Activated naive CD4-positive, alpha-beta T cell treated with anti-CD3 and anti-CD28 coated beads, Interleukin-2, amount 50 U/mL, for 72 hours (primary cell): Measurements from ENCODE around the gene NUDCD3. TPM values are rescaled to one million over a fixed set of nuclear protein-coding genes. Genes with fewer than 3 reads are reported as not detected.
"Not testable (repeated sequence)": the region's sequence is repeated elsewhere in the genome, so short reads cannot be mapped to it uniquely, and the experiment has no call there.

ENCODE experiments used
- ATAC-seq, 2 donors: fragments of 150-1000 bp; cut with Tn5 transposase; 2 replicates each; pipeline ENCODE4 v1.10.0; 2021; ENCODE audit warnings: mild to moderate bottlenecking in 2 of 2, moderate library complexity in 2 of 2
- DNase-seq, 2 donors: peaks; one replicate each; pipeline ENCODE4 v3.0.0; 2021 to 2022; ENCODE audit warnings: low spot score in 2 of 2
- H3K27ac Mint-ChIP-seq, 2 donors: one replicate each; pipeline ENCODE4 v1.8.0; 2022; ENCODE audit warnings: mild to moderate bottlenecking in 2 of 2, mixed read lengths in 2 of 2
- H3K36me3 Mint-ChIP-seq, 2 donors: one replicate each; pipeline ENCODE4 v1.8.0; 2022; ENCODE audit warnings: mixed read lengths in 2 of 2
- H3K9me3 Mint-ChIP-seq, 2 donors: one replicate each; pipeline ENCODE4 v1.8.0; 2022; ENCODE audit warnings: mixed read lengths in 2 of 2
- total RNA-seq, 2 donors: library from RNA; stranded (reverse); gene quantifications; one replicate each; pipeline ENCODE4 v1.2.3, GENCODE V29; 2022

NUDCD3 gene
- total RNA-seq, 2 donors from 2014 or later, result 87.9 to 112 TPM

DNA sequence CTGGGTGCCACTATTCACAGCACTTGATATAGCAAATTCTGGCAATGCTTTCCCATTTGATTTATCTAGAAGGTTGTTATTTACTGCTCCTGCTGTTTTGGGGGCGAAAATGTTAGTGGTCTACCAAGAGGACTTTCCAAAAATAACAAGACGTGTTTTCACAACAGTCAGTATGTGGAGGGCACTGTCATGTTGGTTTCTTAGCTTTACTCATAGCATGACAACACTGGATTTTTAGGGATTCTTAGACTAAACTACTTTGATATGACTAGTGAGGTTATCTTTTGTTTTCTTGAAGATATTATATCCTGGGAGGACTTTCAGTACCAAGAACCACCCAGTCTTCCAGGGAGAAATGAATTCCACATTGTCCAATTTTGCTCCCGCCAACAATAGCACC, 49.4 kb downstream of the NUDCD3 start:
- DNase-seq (no peak), ATAC-seq (no peak)
- Mint-ChIP-seq H3K36me3 (peaks cover 11 to 22% of the 10 kb centered on the region in 2 donors), H3K9me3 (no peaks in the 10 kb centered on the region), H3K27ac (no peak overlapping the region)

DNA sequence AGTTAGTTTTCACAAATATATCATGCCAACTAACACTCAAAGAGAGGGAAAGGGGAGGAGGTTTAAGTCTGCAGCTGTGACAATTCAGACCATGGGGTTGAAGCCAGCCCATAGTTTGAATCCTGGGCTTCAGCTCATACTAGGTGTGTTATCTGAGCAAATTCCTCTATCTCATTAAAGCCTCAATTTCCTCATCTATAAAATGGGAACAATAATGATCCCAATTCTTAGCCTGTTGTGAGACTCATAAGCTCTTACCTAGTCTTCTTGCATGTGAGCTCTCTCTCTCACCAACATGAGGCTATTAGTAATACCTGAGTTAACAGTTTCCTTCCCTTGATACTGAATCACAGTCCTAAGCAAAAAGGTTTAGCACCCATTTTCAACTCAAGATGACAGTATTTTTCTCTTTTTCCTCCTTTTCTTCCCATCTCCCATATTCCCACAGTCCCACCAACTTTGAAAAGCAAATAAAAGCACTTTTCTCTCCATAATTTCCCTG, 49.8 kb downstream of the NUDCD3 start:
- H3K9me3 Mint-ChIP-seq, result no peaks in the 10 kb centered on the region
- H3K27ac Mint-ChIP-seq, result no peak overlapping the region
- DNase-seq (no peak), ATAC-seq (no peak)
- peaks cover 6 to 20% of the 10 kb centered on the region in 2 donors for H3K36me3 Mint-ChIP-seq

DNA sequence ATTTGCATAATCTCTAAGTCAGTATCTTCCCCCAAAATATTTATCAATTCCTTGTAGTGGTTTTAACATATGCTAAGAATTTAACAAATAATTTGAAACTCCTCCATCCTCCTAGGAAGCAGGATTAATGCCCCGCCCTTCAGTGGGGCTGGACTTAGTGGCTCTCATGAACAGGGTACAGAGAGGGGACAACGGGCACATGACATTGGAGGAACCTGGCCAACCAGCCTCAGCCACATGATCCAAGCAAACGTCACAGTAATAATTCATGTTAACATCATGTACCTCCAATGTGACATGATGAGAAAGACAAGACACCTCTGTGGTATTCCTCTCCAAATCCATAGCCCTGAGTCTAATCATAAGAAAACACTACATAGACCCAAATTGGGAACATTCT, 50.5 kb downstream of the NUDCD3 start:
- peaks cover 0 to 16% of the 10 kb centered on the region in 2 donors for H3K36me3 Mint-ChIP-seq
- DNase-seq, result no peak
- ATAC-seq, result no peak
- no peak overlapping the region for H3K27ac Mint-ChIP-seq
- H3K9me3 Mint-ChIP-seq, result no peaks in the 10 kb centered on the region

DNA sequence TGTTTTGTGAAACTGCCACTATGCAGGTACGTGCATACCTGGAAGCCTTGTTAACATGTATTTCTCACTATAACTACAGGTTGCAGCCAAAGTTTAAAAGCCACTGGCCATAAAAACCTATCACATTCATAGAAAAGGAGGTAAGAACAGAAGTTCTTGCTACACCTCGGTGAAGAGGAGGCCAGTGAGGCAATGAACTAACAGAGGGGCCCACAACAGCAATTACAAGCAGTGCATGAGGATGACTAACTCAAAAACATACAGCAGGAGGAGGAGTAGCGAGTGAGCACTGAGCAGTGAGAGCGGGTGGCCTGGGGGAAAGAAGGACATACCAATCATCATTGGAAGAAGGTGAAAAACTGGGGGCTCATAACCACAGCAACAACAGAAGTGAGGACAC, 51.6 kb downstream of the NUDCD3 start:
- Mint-ChIP-seq H3K36me3 (peaks cover 0 to 11% of the 10 kb centered on the region in 2 donors), H3K9me3 (no peaks in the 10 kb centered on the region), H3K27ac (peak overlapping the region in 1 of 2 donors; percentile 2)
- DNase-seq (no peak), ATAC-seq (no peak)

DNA sequence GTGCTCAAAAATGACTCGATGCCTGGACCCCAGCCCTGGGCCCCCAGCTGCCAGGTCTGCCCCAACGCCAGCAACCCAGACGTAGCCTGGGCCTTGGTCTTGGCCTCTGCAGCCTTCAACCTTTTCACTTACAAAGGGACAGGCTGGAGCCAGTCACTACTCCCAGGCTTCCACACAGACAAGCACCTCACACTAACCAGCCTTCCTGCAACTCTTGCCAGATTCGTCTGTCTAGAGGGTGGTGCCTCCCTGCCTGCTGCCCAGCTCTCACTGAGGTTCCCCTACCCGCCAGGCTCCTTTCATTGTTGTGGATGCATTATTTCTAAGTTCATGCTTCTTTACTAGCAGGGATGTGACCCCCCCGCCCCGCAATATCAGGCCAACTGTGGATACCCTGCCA, 56.3 kb downstream of the NUDCD3 start:
- DNase-seq (no peak), ATAC-seq (no peak)
- Mint-ChIP-seq H3K36me3 (peaks cover 0 to 11% of the 10 kb centered on the region in 2 donors), H3K27ac (peak overlapping the region; percentile 10 to 23), H3K9me3 (no peaks in the 10 kb centered on the region)

DNA sequence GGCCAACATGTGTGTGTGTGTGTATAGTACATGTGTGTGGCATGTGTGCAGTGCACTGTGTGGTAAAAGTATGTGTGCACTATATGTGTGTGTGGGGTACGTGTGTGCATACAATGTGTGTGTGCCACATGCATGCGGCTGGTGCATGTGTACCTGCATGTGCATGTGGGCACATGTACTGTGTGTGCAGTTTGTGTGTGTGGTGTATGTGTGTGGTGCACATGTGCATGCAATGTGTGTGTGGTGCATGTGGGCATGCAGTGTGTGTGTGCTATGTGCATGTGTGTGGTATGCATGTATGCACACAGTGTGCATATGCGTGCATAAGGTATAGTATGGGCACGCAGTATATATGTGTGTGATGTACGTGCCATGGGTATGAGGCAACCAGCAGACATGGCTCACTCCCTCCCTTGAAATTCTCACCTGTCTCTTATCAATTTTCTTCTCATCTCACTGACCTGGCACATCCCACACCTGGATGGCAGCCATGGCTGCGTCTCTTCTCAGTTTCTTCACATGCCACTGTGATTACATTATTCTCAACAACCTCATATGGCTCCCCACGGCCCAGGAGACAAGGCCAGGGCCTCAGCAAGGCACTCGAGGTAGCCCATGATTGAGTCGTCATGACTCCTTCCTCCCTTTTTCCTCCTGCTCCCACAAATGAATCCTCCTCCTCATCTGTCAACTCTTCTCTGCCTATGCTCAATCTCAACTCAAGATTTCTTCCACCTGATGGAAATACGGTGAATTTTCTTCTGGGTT, 57.0 kb downstream of the NUDCD3 start:
- no peak for DNase-seq
- no peak for ATAC-seq
- no peaks in the 10 kb centered on the region for H3K9me3 Mint-ChIP-seq
- H3K27ac Mint-ChIP-seq, result peak overlapping the region in 1 of 2 donors; percentile 23
- peaks cover 0 to 11% of the 10 kb centered on the region in 2 donors for H3K36me3 Mint-ChIP-seq

DNA sequence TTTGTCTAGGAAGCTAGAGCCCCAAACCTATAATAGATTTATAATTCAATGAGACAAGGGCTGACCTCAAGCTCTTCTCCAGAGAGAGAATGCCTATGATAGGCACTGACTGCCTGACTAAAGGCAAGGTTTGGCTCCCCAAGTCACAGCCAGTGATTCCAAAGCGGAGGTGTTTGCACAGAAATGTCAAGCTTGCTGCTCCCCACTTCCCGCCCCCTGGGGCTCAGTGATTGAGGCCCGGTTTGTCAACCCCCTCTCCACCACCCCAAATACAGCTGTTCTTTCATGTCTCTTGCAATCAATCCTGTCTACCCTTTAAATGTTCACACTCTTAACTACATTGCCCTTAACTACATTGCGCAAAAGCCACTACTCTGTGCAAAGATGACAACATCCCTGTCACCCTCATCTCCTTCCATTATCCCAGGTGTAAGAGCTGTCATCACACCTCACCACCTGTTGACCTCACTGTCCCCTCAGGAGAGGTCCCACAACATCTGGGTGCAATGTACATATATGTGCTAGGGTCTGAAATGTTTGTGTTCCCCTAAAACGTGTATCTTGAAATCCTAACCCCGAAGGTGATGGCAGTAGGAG, 58.0 kb downstream of the NUDCD3 start:
- ATAC-seq (no peak), DNase-seq (no peak)
- Mint-ChIP-seq H3K9me3 (no peaks in the 10 kb centered on the region), H3K27ac (no peak overlapping the region), H3K36me3 (peaks cover 3 to 13% of the 10 kb centered on the region in 2 donors)

DNA sequence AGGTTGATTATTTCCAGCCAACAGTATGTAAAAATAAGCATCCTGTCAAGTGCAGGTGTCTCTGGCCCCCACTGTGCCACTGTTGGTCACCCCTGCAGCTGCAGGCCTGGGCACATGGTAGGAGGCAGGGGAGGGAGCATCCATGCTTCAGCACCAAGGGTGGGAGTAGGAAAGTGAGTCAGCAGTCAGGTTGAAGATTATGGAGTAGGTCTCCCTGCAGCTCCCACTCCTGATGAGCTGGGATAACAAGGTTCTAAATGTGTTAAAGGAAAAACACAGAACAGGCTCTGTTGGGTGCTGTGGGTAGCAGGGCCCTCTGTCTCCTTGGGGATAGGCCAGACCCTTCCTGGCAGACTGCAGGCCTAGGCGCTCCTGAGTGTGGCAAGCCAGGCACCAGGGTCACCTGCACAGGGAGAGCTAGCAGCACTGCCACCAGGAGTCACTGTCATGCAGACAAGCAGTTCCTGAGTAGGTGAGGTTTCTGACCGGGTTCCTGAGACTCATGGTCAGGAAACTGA, 59.3 kb downstream of the NUDCD3 start:
- ATAC-seq (peak; percentile 24 to 41), DNase-seq (no peak)
- Mint-ChIP-seq H3K9me3 (no peaks in the 10 kb centered on the region), H3K36me3 (peaks cover 11 to 19% of the 10 kb centered on the region in 2 donors), H3K27ac (peak overlapping the region; percentile 9 to 51)

DNA sequence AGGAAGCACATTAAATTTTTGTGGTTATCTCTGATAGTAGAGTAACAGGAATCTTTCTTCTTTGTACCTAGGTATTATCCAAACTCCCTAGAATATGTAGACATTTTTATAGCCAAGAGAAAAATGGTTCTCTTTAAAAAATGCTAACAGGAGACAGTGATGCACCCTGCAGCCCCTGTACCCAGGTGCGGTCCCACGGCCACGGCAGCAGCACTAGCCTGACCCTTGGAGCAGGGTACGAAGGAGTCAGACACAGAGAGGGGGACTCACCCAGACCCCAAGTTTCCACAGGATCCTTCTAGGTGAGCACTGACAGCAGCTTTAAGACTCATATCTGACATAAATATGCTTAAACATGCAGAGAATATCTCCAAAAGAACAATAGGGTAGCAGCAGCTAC, 60.4 kb downstream of the NUDCD3 start:
- ATAC-seq (no peak), DNase-seq (no peak)
- peaks cover 16 to 24% of the 10 kb centered on the region in 2 donors for H3K36me3 Mint-ChIP-seq
- H3K27ac Mint-ChIP-seq, result no peak overlapping the region
- H3K9me3 Mint-ChIP-seq, result no peaks in the 10 kb centered on the region

DNA sequence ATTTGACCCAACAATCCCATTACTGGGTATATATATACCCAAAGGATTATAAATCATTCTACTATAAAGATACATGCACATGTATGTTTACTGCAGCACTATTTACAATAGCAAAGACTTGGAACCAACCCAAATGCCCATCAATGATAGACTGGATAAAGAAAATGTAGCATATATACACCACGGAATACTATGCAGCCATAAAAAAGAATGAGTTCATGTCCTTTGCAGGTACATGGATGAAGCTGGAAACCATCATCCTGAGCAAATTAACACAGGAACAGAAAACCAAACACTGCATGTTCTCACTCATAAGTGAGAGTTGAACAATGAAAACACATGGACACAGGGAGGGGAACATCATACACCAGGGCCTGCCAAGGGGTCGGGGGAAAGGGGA, 65.7 kb downstream of the NUDCD3 start:
- not testable (repeated sequence) for H3K9me3 Mint-ChIP-seq, ATAC-seq, DNase-seq
- H3K27ac Mint-ChIP-seq, result peak overlapping the region in 1 of 2 donors; percentile 25
- peaks cover 20 to 53% of the 10 kb centered on the region in 2 donors for H3K36me3 Mint-ChIP-seq

DNA sequence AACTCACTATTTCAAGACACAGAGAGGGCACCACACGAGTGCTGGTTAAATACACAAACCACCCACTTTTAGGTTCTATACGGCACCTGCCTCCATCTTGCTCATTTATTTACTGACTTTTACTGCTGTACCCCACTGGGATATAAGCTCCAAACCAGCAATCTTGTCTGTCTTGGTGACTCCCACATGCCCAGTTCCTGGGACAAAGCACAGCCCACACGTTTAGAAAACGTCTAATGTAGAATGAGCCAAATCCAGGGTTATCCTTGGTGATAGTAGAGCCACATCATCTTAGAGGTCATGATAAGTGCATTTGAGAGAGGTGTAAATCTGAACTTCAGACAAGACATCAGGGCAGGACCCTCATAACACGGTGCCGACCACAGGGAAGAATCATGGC, 73.5 kb downstream of the NUDCD3 start:
- ATAC-seq (no peak), DNase-seq (no peak)
- peaks cover 0 to 2% of the 10 kb centered on the region in 2 donors for H3K9me3 Mint-ChIP-seq
- no peak overlapping the region for H3K27ac Mint-ChIP-seq
- H3K36me3 Mint-ChIP-seq, result peaks cover 6 to 55% of the 10 kb centered on the region in 2 donors

DNA sequence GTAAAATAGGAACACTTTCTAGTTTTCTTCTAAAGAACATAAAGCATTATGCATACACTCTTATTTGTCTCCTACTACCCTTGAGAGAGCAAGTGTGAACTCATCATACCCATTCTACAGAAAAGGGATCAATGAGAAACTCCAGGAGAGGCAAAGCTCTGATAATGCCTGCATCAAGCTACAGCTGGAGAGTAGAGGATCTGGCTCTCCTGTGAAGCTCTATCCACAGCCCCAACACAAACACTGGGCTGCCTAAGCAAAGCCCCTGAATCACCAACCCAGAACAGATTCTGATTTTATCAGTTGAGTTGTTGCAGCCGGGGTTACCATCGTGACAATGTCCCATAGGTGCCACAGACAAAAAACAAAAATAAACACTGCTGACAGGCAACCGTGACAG, 74.9 kb downstream of the NUDCD3 start:
- DNase-seq, result no peak
- peaks cover 0 to 5% of the 10 kb centered on the region in 2 donors for H3K9me3 Mint-ChIP-seq
- peaks cover 7 to 53% of the 10 kb centered on the region in 2 donors for H3K36me3 Mint-ChIP-seq
- peak overlapping the region in 1 of 2 donors; percentile 22 for H3K27ac Mint-ChIP-seq
- ATAC-seq, result peak; percentile 18 to 61

DNA sequence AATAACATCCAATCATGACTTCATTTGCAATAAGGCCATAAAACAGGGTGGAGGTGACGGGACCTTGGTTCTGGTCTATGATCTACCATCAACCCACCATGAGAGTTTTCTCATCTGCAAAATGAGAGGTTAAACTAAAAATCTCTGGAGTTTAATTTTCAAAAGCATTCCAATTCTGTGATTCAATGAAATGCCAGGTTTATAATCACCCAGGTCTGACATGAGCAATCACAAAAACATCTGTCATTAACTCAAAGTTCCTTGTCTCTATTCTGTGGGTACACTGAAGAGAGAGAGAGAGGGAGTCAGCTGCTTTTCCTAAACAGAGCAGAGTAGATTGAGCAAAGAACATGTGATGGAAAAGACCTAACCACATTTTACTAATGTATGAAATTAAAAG, 75.4 kb downstream of the NUDCD3 start:
- DNase-seq (no peak), ATAC-seq (peak; percentile 56 to 88)
- peaks cover 0 to 5% of the 10 kb centered on the region in 2 donors for H3K9me3 Mint-ChIP-seq
- peaks cover 7 to 58% of the 10 kb centered on the region in 2 donors for H3K36me3 Mint-ChIP-seq
- H3K27ac Mint-ChIP-seq, result peak overlapping the region; percentile 22 to 37

DNA sequence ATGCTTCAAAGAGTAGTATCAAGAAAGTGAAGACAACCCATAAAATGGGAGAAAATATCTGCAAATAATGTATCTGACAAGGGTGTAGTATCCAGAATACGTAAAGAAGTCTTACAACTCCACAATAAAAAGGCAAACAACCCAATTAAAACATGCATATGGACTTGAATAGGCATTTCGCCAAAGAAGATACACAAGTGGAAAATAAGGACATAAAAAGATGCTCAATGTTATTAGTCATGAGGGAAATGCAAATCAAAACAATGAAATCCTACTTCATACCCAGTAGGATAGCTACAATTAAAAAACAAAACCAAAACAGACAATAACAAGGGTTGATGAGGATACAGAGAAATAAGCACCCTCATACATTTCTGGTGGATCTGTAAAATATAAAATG, 79.2 kb downstream of the NUDCD3 start:
- Mint-ChIP-seq H3K27ac (no peak overlapping the region), H3K9me3 (peaks cover 0 to 5% of the 10 kb centered on the region in 2 donors), H3K36me3 (peaks cover 7 to 44% of the 10 kb centered on the region in 2 donors)
- DNase-seq (no peak), ATAC-seq (no peak)

DNA sequence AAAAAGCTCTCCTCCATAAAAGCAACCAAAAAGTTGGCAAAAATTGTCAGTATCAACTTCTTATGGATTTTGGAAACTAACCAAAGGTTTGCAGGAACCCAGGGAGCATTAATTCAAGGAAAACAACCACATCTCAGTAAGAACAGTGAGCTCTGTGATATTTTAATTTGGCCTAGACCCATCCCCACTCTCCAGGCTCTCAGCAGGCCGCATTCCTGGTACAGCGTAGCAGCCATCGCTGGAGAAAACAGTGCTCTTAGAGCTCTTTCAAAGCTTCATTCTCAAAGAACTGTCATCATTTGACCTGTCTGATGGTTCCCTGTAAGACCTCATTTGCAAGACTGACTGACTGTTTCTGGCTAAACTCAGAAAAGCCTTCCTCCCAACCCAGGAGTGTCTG, 81.9 kb downstream of the NUDCD3 start:
- DNase-seq, result no peak
- Mint-ChIP-seq H3K27ac (no peak overlapping the region), H3K36me3 (peaks cover 7 to 38% of the 10 kb centered on the region in 2 donors), H3K9me3 (peaks cover 0 to 5% of the 10 kb centered on the region in 2 donors)
- ATAC-seq, result no peak

DNA sequence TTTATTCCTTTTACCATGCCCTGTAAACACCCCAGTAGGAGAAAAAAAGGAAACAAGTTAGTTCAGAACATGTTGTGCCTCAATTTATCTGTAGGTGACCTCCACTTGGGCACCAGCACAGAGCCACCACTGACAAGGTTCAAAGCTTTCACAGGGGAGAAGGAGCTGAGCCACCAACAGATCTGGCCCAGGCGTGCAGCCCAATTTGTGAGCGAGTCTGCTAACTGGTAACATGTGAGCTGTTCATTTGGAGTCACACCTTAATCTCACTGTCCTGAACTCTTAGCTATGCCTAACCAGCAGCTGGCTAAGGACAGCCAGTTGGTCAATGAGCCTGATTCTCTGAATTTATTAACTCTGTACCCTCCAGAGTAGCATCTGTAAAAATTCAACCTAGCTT, 86.7 kb downstream of the NUDCD3 start:
- Mint-ChIP-seq H3K27ac (no peak overlapping the region), H3K36me3 (no peaks in the 10 kb centered on the region), H3K9me3 (no peaks in the 10 kb centered on the region)
- DNase-seq (no peak), ATAC-seq (no peak)

DNA sequence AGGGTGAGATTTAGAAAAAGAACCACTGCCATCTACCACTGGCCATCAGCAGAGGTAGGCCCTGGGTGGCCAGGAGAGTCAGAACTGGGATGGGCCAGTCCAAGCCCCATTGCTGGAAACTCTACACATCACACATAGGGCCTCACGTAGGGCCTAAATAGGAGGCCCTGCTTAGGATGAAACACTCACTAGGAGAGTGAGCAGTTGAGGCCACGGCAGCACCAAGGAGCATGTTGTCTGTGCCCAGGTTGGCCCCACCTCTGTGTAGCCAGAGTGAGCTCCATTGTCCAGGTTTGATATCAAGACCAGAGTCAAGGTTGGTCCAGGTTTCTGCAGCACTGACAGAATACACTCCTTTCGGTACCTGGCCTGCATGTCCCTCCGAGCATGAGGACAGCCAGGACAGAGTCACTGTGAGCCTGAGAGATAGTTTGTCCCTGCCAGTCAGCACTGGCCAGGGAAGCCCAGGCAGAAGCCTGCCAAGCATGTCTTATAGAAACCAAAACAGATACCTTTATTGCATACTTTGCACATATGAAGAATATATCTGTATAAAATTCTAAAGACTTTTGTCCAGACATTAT, 87.2 kb downstream of the NUDCD3 start:
- H3K27ac Mint-ChIP-seq, result peak overlapping the region in 1 of 2 donors; percentile 75
- DNase-seq, result no peak
- H3K36me3 Mint-ChIP-seq, result no peaks in the 10 kb centered on the region

More for the DNA sequence above, 87.2 kb downstream of the NUDCD3 start:
- H3K9me3 Mint-ChIP-seq, result no peaks in the 10 kb centered on the region
- no peak for ATAC-seq
